Measurements from ENCODE around the gene MINK1. TPM values are rescaled to one million over a fixed set of nuclear protein-coding genes. Genes with fewer than 3 reads are reported as not detected.
"Not testable (repeated sequence)": the region's sequence is repeated elsewhere in the genome, so short reads cannot be mapped to it uniquely, and the experiment has no call there.

The MINK1 gene
- total RNA-seq, 1 donor from 2014 or later = 13.0 TPM

- no peak overlapping the region for H3K9ac ChIP-seq (ENCODE audit: low read depth in 1 of 3, low read length in 3 of 3)
- peaks cover 5 to 14% (median 6%) of the 10 kb centered on the region in 3 donors for H3K4me1 ChIP-seq (ENCODE audit: control insufficient read depth in 3 of 3, insufficient read depth in 3 of 3, low read length in 3 of 3)
- H3K27ac ChIP-seq (ENCODE audit: low read depth, low read length) = no peak overlapping the region
- H3K4me3 ChIP-seq (ENCODE audit: low read length in 3 of 3) = no peak overlapping the region
- no peaks in the 10 kb centered on the region for H3K9me3 ChIP-seq (ENCODE audit: control insufficient read depth in 3 of 3, low read length in 3 of 3)
- H3K36me3 ChIP-seq (ENCODE audit: control insufficient read depth in 3 of 3, insufficient read depth in 3 of 3, low read length in 3 of 3) = peaks cover 0 to 4% (median 0%) of the 10 kb centered on the region in 3 donors
- no peaks in the 10 kb centered on the region for H3K27me3 ChIP-seq (ENCODE audit: control insufficient read depth in 3 of 3, insufficient read depth in 3 of 3, low read length in 3 of 3)
Observed at GRCh38 chr17:4863321-4863720, 30.2 kb downstream of the MINK1 start.

DNA sequence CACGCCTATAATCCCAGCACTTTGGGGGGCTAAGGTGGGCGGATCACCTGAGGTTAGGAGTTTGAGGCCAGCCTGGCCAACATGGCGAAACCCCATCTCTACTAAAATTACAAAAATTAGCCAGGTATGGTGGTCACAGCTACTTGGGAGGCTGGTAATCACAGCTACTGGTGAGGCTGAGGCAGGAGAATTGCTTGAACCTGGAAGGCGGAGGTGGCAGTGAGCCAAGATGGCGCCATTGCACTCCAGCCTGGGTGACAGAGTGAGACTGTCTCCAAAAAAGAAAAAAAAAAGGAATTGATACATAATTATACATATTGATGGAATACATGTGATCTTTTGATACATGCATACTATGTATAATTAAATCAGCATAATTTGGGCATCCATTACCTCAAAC, 34.4 kb downstream of the MINK1 start:
- not testable (repeated sequence) for H3K27me3 ChIP-seq (ENCODE audit: control insufficient read depth in 3 of 3, insufficient read depth in 3 of 3, low read length in 3 of 3); H3K36me3 ChIP-seq (ENCODE audit: control insufficient read depth in 3 of 3, insufficient read depth in 3 of 3, low read length in 3 of 3); H3K27ac ChIP-seq (ENCODE audit: low read depth, low read length); H3K9ac ChIP-seq (ENCODE audit: low read depth in 1 of 3, low read length in 3 of 3); H3K9me3 ChIP-seq (ENCODE audit: control insufficient read depth in 3 of 3, low read length in 3 of 3); H3K4me1 ChIP-seq (ENCODE audit: control insufficient read depth in 3 of 3, insufficient read depth in 3 of 3, low read length in 3 of 3); H3K4me3 ChIP-seq (ENCODE audit: low read length in 3 of 3)

- not testable (repeated sequence) for H3K27me3 ChIP-seq (ENCODE audit: control insufficient read depth in 3 of 3, insufficient read depth in 3 of 3, low read length in 3 of 3); H3K9ac ChIP-seq (ENCODE audit: low read depth in 1 of 3, low read length in 3 of 3); H3K4me3 ChIP-seq (ENCODE audit: low read length in 3 of 3); H3K27ac ChIP-seq (ENCODE audit: low read depth, low read length); H3K36me3 ChIP-seq (ENCODE audit: control insufficient read depth in 3 of 3, insufficient read depth in 3 of 3, low read length in 3 of 3); H3K9me3 ChIP-seq (ENCODE audit: control insufficient read depth in 3 of 3, low read length in 3 of 3); H3K4me1 ChIP-seq (ENCODE audit: control insufficient read depth in 3 of 3, insufficient read depth in 3 of 3, low read length in 3 of 3)
Observed at GRCh38 chr17:4869058-4869998, 36.2 kb downstream of the MINK1 start.

- Histone ChIP-seq H3K4me3 (ENCODE audit: low read length in 3 of 3) (no peak overlapping the region), H3K27me3 (ENCODE audit: control insufficient read depth in 3 of 3, insufficient read depth in 3 of 3, low read length in 3 of 3) (no peaks in the 10 kb centered on the region), H3K27ac (ENCODE audit: low read depth, low read length) (no peak overlapping the region), H3K9me3 (ENCODE audit: control insufficient read depth in 3 of 3, low read length in 3 of 3) (no peaks in the 10 kb centered on the region), H3K4me1 (ENCODE audit: control insufficient read depth in 3 of 3, insufficient read depth in 3 of 3, low read length in 3 of 3) (no peaks in the 10 kb centered on the region), H3K36me3 (ENCODE audit: control insufficient read depth in 3 of 3, insufficient read depth in 3 of 3, low read length in 3 of 3) (peaks cover 0 to 5% (median 0%) of the 10 kb centered on the region in 3 donors), H3K9ac (ENCODE audit: low read depth in 1 of 3, low read length in 3 of 3) (no peak overlapping the region)
Observed at GRCh38 chr17:4870855-4871254, 37.7 kb downstream of the MINK1 start.

DNA sequence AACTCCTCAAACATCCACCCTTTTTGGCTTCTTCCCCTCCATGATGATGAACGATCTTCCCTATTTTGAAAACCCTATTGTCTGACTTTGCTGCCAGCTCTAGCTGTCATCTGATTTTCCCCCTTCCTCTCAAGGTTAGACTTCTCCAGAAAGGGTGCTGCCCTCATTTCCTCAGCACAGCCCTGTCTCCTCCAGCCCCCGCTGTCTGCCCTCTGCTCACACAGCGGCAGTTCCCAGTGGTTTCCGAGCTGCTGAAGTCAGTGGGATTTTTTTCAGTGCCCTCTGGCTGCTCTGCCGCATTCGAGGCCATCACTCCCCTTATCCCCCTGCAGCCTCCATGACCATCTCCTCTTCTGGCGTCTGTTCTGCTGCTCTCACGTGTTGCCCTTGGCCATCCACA, 39.6 kb downstream of the MINK1 start:
- no peak overlapping the region for H3K27ac ChIP-seq (ENCODE audit: low read depth, low read length)
- no peaks in the 10 kb centered on the region for H3K4me1 ChIP-seq (ENCODE audit: control insufficient read depth in 3 of 3, insufficient read depth in 3 of 3, low read length in 3 of 3)
- H3K4me3 ChIP-seq (ENCODE audit: low read length in 3 of 3) = no peak overlapping the region
- H3K36me3 ChIP-seq (ENCODE audit: control insufficient read depth in 3 of 3, insufficient read depth in 3 of 3, low read length in 3 of 3) = peaks cover 0 to 6% (median 0%) of the 10 kb centered on the region in 3 donors
- H3K27me3 ChIP-seq (ENCODE audit: control insufficient read depth in 3 of 3, insufficient read depth in 3 of 3, low read length in 3 of 3) = no peaks in the 10 kb centered on the region
- no peaks in the 10 kb centered on the region for H3K9me3 ChIP-seq (ENCODE audit: control insufficient read depth in 3 of 3, low read length in 3 of 3)
- H3K9ac ChIP-seq (ENCODE audit: low read depth in 1 of 3, low read length in 3 of 3) = no peak overlapping the region

GRCh38 chr17:4877089-4877488, 43.9 kb downstream of the MINK1 start:
- Histone ChIP-seq H3K4me3 (ENCODE audit: low read length in 3 of 3) (no peak overlapping the region), H3K9me3 (ENCODE audit: control insufficient read depth in 3 of 3, low read length in 3 of 3) (no peaks in the 10 kb centered on the region), H3K4me1 (ENCODE audit: control insufficient read depth in 3 of 3, insufficient read depth in 3 of 3, low read length in 3 of 3) (peaks cover 0 to 3% (median 0%) of the 10 kb centered on the region in 3 donors), H3K27me3 (ENCODE audit: control insufficient read depth in 3 of 3, insufficient read depth in 3 of 3, low read length in 3 of 3) (no peaks in the 10 kb centered on the region), H3K27ac (ENCODE audit: low read depth, low read length) (no peak overlapping the region), H3K9ac (ENCODE audit: low read depth in 1 of 3, low read length in 3 of 3) (no peak overlapping the region), H3K36me3 (ENCODE audit: control insufficient read depth in 3 of 3, insufficient read depth in 3 of 3, low read length in 3 of 3) (peaks cover 11 to 19% (median 15%) of the 10 kb centered on the region in 3 donors)

DNA sequence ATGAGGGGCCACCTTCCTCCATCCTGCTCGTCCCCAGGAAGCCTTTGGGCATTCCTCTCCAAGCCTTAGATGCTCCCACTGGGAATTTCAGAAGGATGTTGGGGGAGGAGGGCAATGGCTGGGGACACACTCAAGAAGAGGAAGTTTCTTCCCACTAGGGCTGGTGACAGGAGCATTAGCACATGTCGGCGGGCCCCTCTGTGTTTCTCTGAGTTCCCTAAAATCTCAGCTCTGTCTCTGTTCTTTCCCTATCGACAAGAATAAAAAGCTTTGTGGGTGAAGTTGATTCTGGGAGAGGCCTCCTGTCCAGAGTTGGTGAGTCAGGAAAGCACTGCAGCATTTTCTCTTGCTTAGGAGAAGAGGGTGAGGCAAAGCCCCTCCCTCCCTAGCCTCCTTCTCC, 46.5 kb downstream of the MINK1 start:
- H3K27ac ChIP-seq (ENCODE audit: low read depth, low read length) = no peak overlapping the region
- H3K36me3 ChIP-seq (ENCODE audit: control insufficient read depth in 3 of 3, insufficient read depth in 3 of 3, low read length in 3 of 3) = peaks cover 19 to 21% (median 20%) of the 10 kb centered on the region in 3 donors
- no peak overlapping the region for H3K4me3 ChIP-seq (ENCODE audit: low read length in 3 of 3)
- peaks cover 0 to 3% (median 0%) of the 10 kb centered on the region in 3 donors for H3K4me1 ChIP-seq (ENCODE audit: control insufficient read depth in 3 of 3, insufficient read depth in 3 of 3, low read length in 3 of 3)
- H3K9ac ChIP-seq (ENCODE audit: low read depth in 1 of 3, low read length in 3 of 3) = no peak overlapping the region
- H3K27me3 ChIP-seq (ENCODE audit: control insufficient read depth in 3 of 3, insufficient read depth in 3 of 3, low read length in 3 of 3) = no peaks in the 10 kb centered on the region
- H3K9me3 ChIP-seq (ENCODE audit: control insufficient read depth in 3 of 3, low read length in 3 of 3) = no peaks in the 10 kb centered on the region

GRCh38 chr17:4880857-4881256, 47.7 kb downstream of the MINK1 start:
- no peaks in the 10 kb centered on the region for H3K9me3 ChIP-seq (ENCODE audit: control insufficient read depth in 3 of 3, low read length in 3 of 3)
- no peak overlapping the region for H3K27ac ChIP-seq (ENCODE audit: low read depth, low read length)
- H3K27me3 ChIP-seq (ENCODE audit: control insufficient read depth in 3 of 3, insufficient read depth in 3 of 3, low read length in 3 of 3) = no peaks in the 10 kb centered on the region
- no peak overlapping the region for H3K9ac ChIP-seq (ENCODE audit: low read depth in 1 of 3, low read length in 3 of 3)
- no peak overlapping the region for H3K4me3 ChIP-seq (ENCODE audit: low read length in 3 of 3)
- H3K4me1 ChIP-seq (ENCODE audit: control insufficient read depth in 3 of 3, insufficient read depth in 3 of 3, low read length in 3 of 3) = peaks cover 0 to 3% (median 0%) of the 10 kb centered on the region in 3 donors
- peaks cover 31 to 34% (median 33%) of the 10 kb centered on the region in 3 donors for H3K36me3 ChIP-seq (ENCODE audit: control insufficient read depth in 3 of 3, insufficient read depth in 3 of 3, low read length in 3 of 3)

DNA sequence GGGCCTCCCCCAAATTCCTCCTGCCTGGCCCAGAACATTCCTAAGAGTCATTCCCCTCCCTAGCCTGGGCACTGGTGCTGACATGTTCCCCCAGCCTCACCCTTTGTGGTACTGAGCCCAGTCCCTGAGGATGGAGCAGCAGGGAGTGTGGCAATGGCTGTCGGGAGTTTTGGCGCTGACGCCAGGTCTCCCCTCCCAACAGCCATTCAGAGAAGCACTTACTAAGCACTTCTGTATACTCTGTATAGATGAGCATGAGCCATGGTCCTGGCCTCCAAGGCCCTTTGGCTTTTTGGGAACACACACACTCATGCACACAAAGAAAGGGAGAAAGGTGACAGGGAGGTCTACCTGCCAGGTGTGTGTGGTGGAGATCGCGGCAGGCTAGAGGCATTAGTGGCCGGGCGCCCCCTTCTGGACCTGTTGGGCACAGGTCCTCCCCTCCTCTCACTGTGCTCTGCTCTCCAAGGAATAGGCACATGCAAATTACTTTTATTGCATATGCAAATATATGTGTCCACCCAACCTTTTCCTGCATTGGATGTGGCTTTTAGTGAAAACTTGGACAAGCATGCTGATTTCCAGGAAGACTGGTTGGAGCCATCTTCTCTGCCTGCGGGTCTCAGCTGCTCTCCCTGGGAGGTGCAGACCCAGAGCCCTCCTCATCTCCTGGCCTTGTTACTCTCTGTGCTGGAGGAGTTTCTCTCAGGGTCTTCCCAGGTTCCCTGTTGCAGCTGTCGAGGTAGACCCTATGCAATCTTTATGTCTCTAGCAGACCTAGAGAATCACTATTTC, 48.8 kb downstream of the MINK1 start:
- Histone ChIP-seq H3K4me3 (ENCODE audit: low read length in 3 of 3) (no peak overlapping the region), H3K9me3 (ENCODE audit: control insufficient read depth in 3 of 3, low read length in 3 of 3) (no peaks in the 10 kb centered on the region), H3K27ac (ENCODE audit: low read depth, low read length) (no peak overlapping the region), H3K9ac (ENCODE audit: low read depth in 1 of 3, low read length in 3 of 3) (peak overlapping the region in 2 of 3 donors; percentile 25 to 43), H3K36me3 (ENCODE audit: control insufficient read depth in 3 of 3, insufficient read depth in 3 of 3, low read length in 3 of 3) (peaks cover 42 to 44% (median 42%) of the 10 kb centered on the region in 3 donors), H3K4me1 (ENCODE audit: control insufficient read depth in 3 of 3, insufficient read depth in 3 of 3, low read length in 3 of 3) (peaks cover 0 to 3% (median 0%) of the 10 kb centered on the region in 3 donors), H3K27me3 (ENCODE audit: control insufficient read depth in 3 of 3, insufficient read depth in 3 of 3, low read length in 3 of 3) (no peaks in the 10 kb centered on the region)

DNA sequence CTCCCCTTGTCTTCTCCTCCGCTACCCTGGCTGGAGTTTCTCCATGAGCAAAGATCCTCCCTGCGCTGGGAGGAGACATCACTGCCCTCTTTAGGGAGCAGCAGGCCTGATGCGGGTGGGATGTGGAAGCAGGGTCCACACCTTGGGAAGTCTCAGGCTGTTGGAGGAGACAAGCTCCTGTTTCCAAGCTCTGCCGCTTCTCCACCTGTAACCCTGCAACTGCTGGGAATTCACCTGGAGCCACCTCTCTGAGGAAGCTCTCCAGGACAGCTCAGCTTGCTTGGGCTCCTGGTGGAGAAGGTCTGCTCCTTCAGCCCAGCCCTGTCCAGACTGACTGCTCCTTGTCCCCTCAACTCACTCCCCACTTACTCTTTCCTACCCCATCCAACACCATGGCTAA, 51.3 kb downstream of the MINK1 start:
- Histone ChIP-seq H3K9ac (ENCODE audit: low read depth in 1 of 3, low read length in 3 of 3) (no peak overlapping the region), H3K36me3 (ENCODE audit: control insufficient read depth in 3 of 3, insufficient read depth in 3 of 3, low read length in 3 of 3) (peaks cover 40 to 46% (median 40%) of the 10 kb centered on the region in 3 donors), H3K27me3 (ENCODE audit: control insufficient read depth in 3 of 3, insufficient read depth in 3 of 3, low read length in 3 of 3) (no peaks in the 10 kb centered on the region), H3K9me3 (ENCODE audit: control insufficient read depth in 3 of 3, low read length in 3 of 3) (no peaks in the 10 kb centered on the region), H3K27ac (ENCODE audit: low read depth, low read length) (no peak overlapping the region), H3K4me1 (ENCODE audit: control insufficient read depth in 3 of 3, insufficient read depth in 3 of 3, low read length in 3 of 3) (peaks cover 0 to 3% (median 0%) of the 10 kb centered on the region in 3 donors), H3K4me3 (ENCODE audit: low read length in 3 of 3) (no peak overlapping the region)
